ENCODE measurements around the gene CCDC69. TPM values are rescaled to one million over a fixed set of nuclear protein-coding genes. Genes with fewer than 3 reads are reported as not detected.

The CCDC69 gene
- total RNA-seq, 2 donors from 2014 or later: 34.8 to 44.8 TPM

DNA sequence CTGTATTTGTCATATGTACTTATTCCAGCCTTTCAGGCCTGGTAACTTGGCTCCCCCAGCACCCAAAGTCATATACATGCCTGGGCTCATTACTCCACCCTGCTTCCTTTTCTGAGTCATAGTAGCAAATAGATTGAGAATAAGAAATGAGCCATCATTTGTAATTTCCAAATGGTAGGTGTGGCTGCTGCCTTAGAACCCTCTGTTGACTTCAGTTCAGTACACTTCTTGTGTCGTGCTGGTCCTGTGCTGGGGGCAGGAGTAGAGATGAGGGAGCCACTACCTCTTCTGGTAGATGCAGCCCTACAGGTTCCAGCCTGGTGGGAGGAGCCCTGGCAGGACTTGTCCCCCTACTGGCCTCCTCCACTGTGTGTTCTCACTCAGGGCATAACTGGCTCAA lies 40.2 kb upstream of the CCDC69 start:
- intact Hi-C loops (cut with DNase I): no loop called here
- TF ChIP-seq, protein P1, sequence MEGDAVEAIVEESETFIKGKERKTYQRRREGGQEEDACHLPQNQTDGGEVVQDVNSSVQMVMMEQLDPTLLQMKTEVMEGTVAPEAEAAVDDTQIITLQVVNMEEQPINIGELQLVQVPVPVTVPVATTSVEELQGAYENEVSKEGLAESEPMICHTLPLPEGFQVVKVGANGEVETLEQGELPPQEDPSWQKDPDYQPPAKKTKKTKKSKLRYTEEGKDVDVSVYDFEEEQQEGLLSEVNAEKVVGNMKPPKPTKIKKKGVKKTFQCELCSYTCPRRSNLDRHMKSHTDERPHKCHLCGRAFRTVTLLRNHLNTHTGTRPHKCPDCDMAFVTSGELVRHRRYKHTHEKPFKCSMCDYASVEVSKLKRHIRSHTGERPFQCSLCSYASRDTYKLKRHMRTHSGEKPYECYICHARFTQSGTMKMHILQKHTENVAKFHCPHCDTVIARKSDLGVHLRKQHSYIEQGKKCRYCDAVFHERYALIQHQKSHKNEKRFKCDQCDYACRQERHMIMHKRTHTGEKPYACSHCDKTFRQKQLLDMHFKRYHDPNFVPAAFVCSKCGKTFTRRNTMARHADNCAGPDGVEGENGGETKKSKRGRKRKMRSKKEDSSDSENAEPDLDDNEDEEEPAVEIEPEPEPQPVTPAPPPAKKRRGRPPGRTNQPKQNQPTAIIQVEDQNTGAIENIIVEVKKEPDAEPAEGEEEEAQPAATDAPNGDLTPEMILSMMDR (IDR thresholded peaks at IDR 0.05): no peak
- no peak for TF ChIP-seq POLR2A (IDR thresholded peaks at IDR 0.05)
- no peak for DNase-seq
- no peaks in the 10 kb centered on the region for H3K4me1 ChIP-seq
- WGBS, 2 donors: 53 to 80% methylated on average over 1 of the region's 1 CpG
- no peak overlapping the region for H3K4me3 ChIP-seq
- no peaks in the 10 kb centered on the region for H3K27me3 ChIP-seq
- H3K9me3 ChIP-seq: no peaks in the 10 kb centered on the region
- H3K36me3 ChIP-seq (replicated peaks in 1 of 2; ENCODE audit: insufficient read depth in 1 of 2, low read depth in 2 of 2): peaks cover 2 to 7% of the 10 kb centered on the region in 2 donors
- no peak for ATAC-seq
- H3K27ac ChIP-seq: no peak overlapping the region

DNA sequence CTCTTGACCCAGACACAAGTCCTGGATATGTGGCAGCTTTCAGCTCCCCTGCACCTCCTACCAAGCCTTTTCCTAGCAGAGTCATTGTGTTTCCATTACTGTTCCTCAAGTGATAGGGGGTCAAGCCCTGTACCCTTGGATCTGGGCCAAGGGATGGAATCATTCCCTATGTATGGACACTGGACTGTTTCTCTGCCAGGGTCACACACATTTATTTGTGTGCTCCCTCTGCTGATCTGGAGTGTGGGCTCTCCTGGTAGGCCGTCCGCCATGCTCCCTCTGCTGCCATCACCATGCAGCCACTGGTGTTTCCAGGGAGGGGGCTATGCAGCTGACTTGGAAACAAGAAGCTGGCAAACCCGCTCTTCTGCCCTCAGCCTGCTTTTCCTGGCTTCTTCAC lies 38.6 kb upstream of the CCDC69 start:
- TF ChIP-seq, protein P1 (IDR thresholded peaks at IDR 0.05): no peak
- no peak for TF ChIP-seq POLR2A (IDR thresholded peaks at IDR 0.05)
- 97 to 98% methylated on average over 3 of the region's 3 CpGs for WGBS, 2 donors
- no peak overlapping the region for H3K4me3 ChIP-seq
- H3K27ac ChIP-seq: no peak overlapping the region
- H3K4me1 ChIP-seq: no peaks in the 10 kb centered on the region
- no peaks in the 10 kb centered on the region for H3K9me3 ChIP-seq
- H3K36me3 ChIP-seq (replicated peaks in 1 of 2; ENCODE audit: insufficient read depth in 1 of 2, low read depth in 2 of 2): peaks cover 2 to 6% of the 10 kb centered on the region in 2 donors
- DNase-seq (no peak), ATAC-seq (no peak)
- no peaks in the 10 kb centered on the region for H3K27me3 ChIP-seq
- intact Hi-C loops (cut with DNase I): no loop called here

- WGBS, 2 donors: 90 to 96% methylated on average over 3 to 4 of the region's 4 CpGs
- TF ChIP-seq POLR2A (IDR thresholded peaks at IDR 0.05): no peak
- TF ChIP-seq, protein P1 (IDR thresholded peaks at IDR 0.05): no peak
These were observed 36.0 kb upstream of the CCDC69 start for GRCh38 chr5:151259931-151260330.

DNA sequence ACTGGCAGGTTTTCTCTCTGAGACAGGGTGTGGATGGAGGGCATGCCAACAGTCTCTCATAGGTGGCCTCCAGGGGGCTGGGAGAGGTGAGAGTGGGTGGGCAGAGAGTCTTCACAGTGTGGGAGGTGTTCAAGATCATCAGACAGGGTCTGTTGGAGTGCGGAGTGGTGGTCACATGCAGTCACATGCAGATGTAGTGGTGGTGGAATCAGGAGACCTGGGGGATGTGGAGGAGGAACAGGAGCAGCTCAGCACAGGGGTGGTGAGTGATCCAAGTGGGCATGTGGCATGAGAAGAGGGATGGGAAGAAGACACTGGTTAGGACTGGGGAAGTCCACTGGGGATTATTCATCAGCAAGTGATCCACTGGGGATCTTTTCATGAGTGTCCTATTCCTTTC lies 34.9 kb upstream of the CCDC69 start:
- no peak overlapping the region for H3K4me3 ChIP-seq
- H3K27ac ChIP-seq: no peak overlapping the region
- H3K27me3 ChIP-seq: no peaks in the 10 kb centered on the region
- ATAC-seq (no peak), DNase-seq (no peak)
- intact Hi-C loops (cut with DNase I): no loop called here
- H3K4me1 ChIP-seq: peaks cover 12% of the 10 kb centered on the region
- H3K9me3 ChIP-seq: no peaks in the 10 kb centered on the region
- no peak for TF ChIP-seq POLR2A (IDR thresholded peaks at IDR 0.05)
- TF ChIP-seq, protein P1 (IDR thresholded peaks at IDR 0.05): no peak
- no peaks in the 10 kb centered on the region for H3K36me3 ChIP-seq (replicated peaks in 1 of 2; ENCODE audit: insufficient read depth in 1 of 2, low read depth in 2 of 2)
- WGBS, 2 donors: 4 to 41% methylated on average over 1 of the region's 1 CpG

More at GRCh38 chr5:151259931-151260330, 36.0 kb upstream of the CCDC69 start:
- Histone ChIP-seq H3K36me3 (replicated peaks in 1 of 2; ENCODE audit: insufficient read depth in 1 of 2, low read depth in 2 of 2) (no peaks in the 10 kb centered on the region), H3K27me3 (no peaks in the 10 kb centered on the region), H3K4me1 (peaks cover 1% of the 10 kb centered on the region), H3K9me3 (no peaks in the 10 kb centered on the region), H3K27ac (no peak overlapping the region), H3K4me3 (no peak overlapping the region)
- intact Hi-C loops (cut with DNase I): no loop called here
- ATAC-seq (no peak), DNase-seq (no peak)

- DNase-seq: peak in 1 of 4 donors; percentile 45
- peaks cover 16% of the 10 kb centered on the region for H3K4me1 ChIP-seq
- TF ChIP-seq POLR2A (IDR thresholded peaks at IDR 0.05): no peak
- TF ChIP-seq, protein P1 (IDR thresholded peaks at IDR 0.05): no peak
- H3K9me3 ChIP-seq: no peaks in the 10 kb centered on the region
- intact Hi-C loops (cut with DNase I): no loop called here
- no peak overlapping the region for H3K4me3 ChIP-seq
- peak overlapping the region in 1 of 4 donors; percentile 0 for H3K27ac ChIP-seq
- WGBS, 2 donors: 85 to 89% methylated on average over 4 to 7 of the region's 7 CpGs
- H3K36me3 ChIP-seq (replicated peaks in 1 of 2; ENCODE audit: insufficient read depth in 1 of 2, low read depth in 2 of 2): no peaks in the 10 kb centered on the region
- H3K27me3 ChIP-seq: no peaks in the 10 kb centered on the region
- no peak for ATAC-seq
These were observed 34.3 kb upstream of the CCDC69 start for GRCh38 chr5:151258201-151258611.

Data from body of pancreas (tissue), 4 donors.